Naive thymus-derived CD8-positive, alpha-beta T cell (primary cell): ENCODE measurements around the gene PRUNE1. TPM values are rescaled to one million over a fixed set of nuclear protein-coding genes. Genes with fewer than 3 reads are reported as not detected.
A peak's percentile ranks its signal among the peaks of the same experiment; 100 is the strongest.

Source experiments
- ATAC-seq, 2 donors: fragments of 150-1000 bp; cut with Tn5 transposase in 1 of 2; sonication (Bioruptor Pico), chemical (Tn5 transposase) in 1 of 2; 1 replicate in 1 of 2; 2 replicates in 1 of 2; pipeline ENCODE4 v1.10.0; 2021; ENCODE audit warnings: mild to moderate bottlenecking in 2 of 2, moderate library complexity in 2 of 2
- POLR2A ChIA-PET: fragments of 350-600 bp; sonication (Branson Sonifier 250); formaldehyde crosslinking; loops from one replicate; lab custom pipeline; 2021; ENCODE audit warnings: antibody characterized with exemption; lab: Charles Lee
- DNase-seq, 10 donors: peaks; one replicate each; pipeline versions ENCODE4 v3.0.0 to v3.0.0-alpha.2; 2020 to 2022
- H3K27ac Mint-ChIP-seq, 10 donors: one replicate each; pipeline ENCODE4 v1.8.0; 2020 to 2022; ENCODE audit warnings: mild to moderate bottlenecking in 10 of 10, mixed read lengths in 10 of 10, moderate library complexity in 4 of 10, inconsistent platforms in 1 of 10
- H3K27me3 Mint-ChIP-seq, 5 donors: one replicate each; pipeline ENCODE4 v1.8.0; 2021 to 2022; ENCODE audit warnings: mixed read lengths in 5 of 5
- H3K36me3 Mint-ChIP-seq, 3 donors: one replicate each; pipeline ENCODE4 v1.8.0; 2020 to 2022; ENCODE audit warnings: mixed read lengths in 3 of 3, mild to moderate bottlenecking in 2 of 3, inconsistent platforms in 1 of 3
- H3K4me1 Mint-ChIP-seq, 4 donors: one replicate each; pipeline ENCODE4 v1.8.0; 2021 to 2022; ENCODE audit warnings: mixed read lengths in 4 of 4
- H3K4me3 Mint-ChIP-seq, 10 donors: one replicate each; pipeline ENCODE4 v1.8.0; 2020 to 2022; ENCODE audit warnings: mild to moderate bottlenecking in 10 of 10, mixed read lengths in 10 of 10, moderate library complexity in 6 of 10, inconsistent platforms in 1 of 10
- H3K9me3 Mint-ChIP-seq, 9 donors: one replicate each; pipeline ENCODE4 v1.8.0; 2020 to 2022; ENCODE audit warnings: mixed read lengths in 9 of 9, mild to moderate bottlenecking in 3 of 9, inconsistent platforms in 1 of 9, moderate library complexity in 1 of 9
- polyA plus RNA-seq, 3 donors: library from polyadenylated mRNA; unstranded; fragments of 300-500 nt; fragmentation: Illumina TruSeq; gene quantifications; one replicate each; pipeline ENCODE4 v1.2.3, GENCODE V29; 2021
- total RNA-seq, 8 experiments: library from RNA in 2 of 8; stranded (reverse) in 2 of 8; gene quantifications; one replicate each; pipeline ENCODE4 v1.2.3 and lab custom pipeline; 2021 to 2026

The PRUNE1 gene
- total and polyA plus RNA-seq, 5 experiments from 2014 or later: 35.7 to 55.1 (median 53.2) TPM

GRCh38 chr1:150979092-150980056 is 28.9 kb upstream of the PRUNE1 start:
- Mint-ChIP-seq H3K27me3 (no peaks in the 10 kb centered on the region), H3K36me3 (no peaks in the 10 kb centered on the region), H3K4me3 (peak overlapping the region; percentile 52 to 78 (median 68)), H3K9me3 (no peaks in the 10 kb centered on the region), H3K4me1 (peaks cover 17 to 44% (median 39%) of the 10 kb centered on the region in 4 donors), H3K27ac (peak overlapping the region; percentile 47 to 95 (median 80))
- peak; percentile 77 to 94 (median 88) for DNase-seq
- ATAC-seq: peak; percentile 58 to 60
- POLR2A ChIA-PET: interaction anchor here (0.6 to 4.9 kb wide), 3 partner anchors 9 to 35 kb away, joined by 3 to 22 read pairs (median 6); partner anchors contain the start of gene MINDY1

GRCh38 chr1:150981177-150981804 is 27.0 kb upstream of the PRUNE1 start:
- H3K27me3 Mint-ChIP-seq: no peaks in the 10 kb centered on the region
- DNase-seq (no peak), ATAC-seq (no peak)
- H3K9me3 Mint-ChIP-seq: no peaks in the 10 kb centered on the region
- POLR2A ChIA-PET: interaction anchor here (1.1 to 4.9 kb wide), 3 partner anchors 13 to 25 kb away, joined by 3 to 22 read pairs (median 3); partner anchors contain the start of gene MINDY1
- H3K4me1 Mint-ChIP-seq: peaks cover 16 to 34% (median 32%) of the 10 kb centered on the region in 4 donors
- no peak overlapping the region for H3K4me3 Mint-ChIP-seq
- no peaks in the 10 kb centered on the region for H3K36me3 Mint-ChIP-seq
- H3K27ac Mint-ChIP-seq: peak overlapping the region in 1 of 10 donors; percentile 8

- H3K9me3 Mint-ChIP-seq: no peaks in the 10 kb centered on the region
- ATAC-seq (no peak), DNase-seq (no peak)
- H3K36me3 Mint-ChIP-seq: no peaks in the 10 kb centered on the region
- POLR2A ChIA-PET: interaction anchor here (0.6 to 4.9 kb wide), 4 partner anchors 8 to 88 kb away, joined by 3 to 22 read pairs (median 6); partner anchors contain the start of genes CERS2 and MINDY1
- H3K27ac Mint-ChIP-seq: peak within 1 kb of the TSS in 2 of 10 donors; percentile 8 to 27
- no peaks in the 10 kb centered on the region for H3K27me3 Mint-ChIP-seq
- no peak within 1 kb of the TSS for H3K4me3 Mint-ChIP-seq
- peaks cover 8 to 26% (median 24%) of the 10 kb centered on the region in 4 donors for H3K4me1 Mint-ChIP-seq
Measured at GRCh38 chr1:150981805-150982712, 26.2 kb upstream of the PRUNE1 start, which contains the start of gene ANXA9. ANXA9 (plus strand) TSS chr1:150982292; CDS start chr1:150983106, 814 bp downstream.

- no peak overlapping the region for H3K4me3 Mint-ChIP-seq
- H3K27ac Mint-ChIP-seq: no peak overlapping the region
- H3K36me3 Mint-ChIP-seq: no peaks in the 10 kb centered on the region
- no peaks in the 10 kb centered on the region for H3K9me3 Mint-ChIP-seq
- no peak for ATAC-seq
- POLR2A ChIA-PET: interaction anchor here (1.4 kb wide), 1 partner anchor 11 kb away, joined by 4 read pairs; no protein-coding TSS in a partner anchor
- peaks cover 0 to 11% (median 5%) of the 10 kb centered on the region in 4 donors for H3K4me1 Mint-ChIP-seq
- no peaks in the 10 kb centered on the region for H3K27me3 Mint-ChIP-seq
- no peak for DNase-seq
Measured at GRCh38 chr1:150985179-150985825, 22.9 kb upstream of the PRUNE1 start.

- no peaks in the 10 kb centered on the region for H3K27me3 Mint-ChIP-seq
- no peaks in the 10 kb centered on the region for H3K9me3 Mint-ChIP-seq
- no peaks in the 10 kb centered on the region for H3K36me3 Mint-ChIP-seq
- POLR2A ChIA-PET: interaction anchor here (1.5 kb wide), 1 partner anchor 16 kb away, joined by 7 read pairs; no protein-coding TSS in a partner anchor
- peaks cover 0 to 11% (median 5%) of the 10 kb centered on the region in 4 donors for H3K4me1 Mint-ChIP-seq
- ATAC-seq: no peak
- no peak for DNase-seq
- H3K27ac Mint-ChIP-seq: peak overlapping the region in 4 of 10 donors; percentile 2 to 79 (median 48)
- no peak overlapping the region for H3K4me3 Mint-ChIP-seq
Measured at GRCh38 chr1:150987924-150988323, 20.3 kb upstream of the PRUNE1 start.

- H3K27ac Mint-ChIP-seq: peak overlapping the region in 2 of 10 donors; percentile 46 to 52
- POLR2A ChIA-PET: no interaction called here
Measured at GRCh38 chr1:150992626-150993025, 15.6 kb upstream of the PRUNE1 start.

GRCh38 chr1:150994248-150994647 is 14.0 kb upstream of the PRUNE1 start:
- H3K27ac Mint-ChIP-seq: peak overlapping the region in 5 of 10 donors; percentile 45 to 87 (median 69)
- peaks cover 0 to 36% (median 0%) of the 10 kb centered on the region in 3 donors for H3K36me3 Mint-ChIP-seq
- H3K27me3 Mint-ChIP-seq: no peaks in the 10 kb centered on the region
- ATAC-seq: no peak
- DNase-seq: no peak
- H3K4me3 Mint-ChIP-seq: no peak overlapping the region
- POLR2A ChIA-PET: interaction anchor here (0.6 to 1.5 kb wide), 2 partner anchors 20 to 36 kb away, joined by 3 to 5 read pairs; partner anchors contain the start of gene CERS2
- H3K4me1 Mint-ChIP-seq: peaks cover 0 to 11% (median 4%) of the 10 kb centered on the region in 4 donors
- H3K9me3 Mint-ChIP-seq: no peaks in the 10 kb centered on the region

More at GRCh38 chr1:150992626-150993025, 15.6 kb upstream of the PRUNE1 start:
- Mint-ChIP-seq H3K27me3 (no peaks in the 10 kb centered on the region), H3K4me1 (peaks cover 2 to 11% (median 9%) of the 10 kb centered on the region in 4 donors), H3K4me3 (no peak overlapping the region), H3K36me3 (peaks cover 0 to 20% (median 0%) of the 10 kb centered on the region in 3 donors), H3K9me3 (no peaks in the 10 kb centered on the region)
- DNase-seq (no peak), ATAC-seq (no peak)

GRCh38 chr1:150995460-150995859 is 12.8 kb upstream of the PRUNE1 start:
- no peak for ATAC-seq
- Mint-ChIP-seq H3K36me3 (peaks cover 0 to 47% (median 0%) of the 10 kb centered on the region in 3 donors), H3K27me3 (no peaks in the 10 kb centered on the region), H3K4me1 (peaks cover 1 to 15% (median 8%) of the 10 kb centered on the region in 4 donors), H3K27ac (peak overlapping the region in 5 of 10 donors; percentile 11 to 86 (median 29)), H3K9me3 (no peaks in the 10 kb centered on the region), H3K4me3 (no peak overlapping the region)
- POLR2A ChIA-PET: interaction anchor here (0.7 to 1.6 kb wide), 5 partner anchors 9 to 259 kb away, joined by 3 to 9 read pairs (median 4); partner anchors contain the start of genes MINDY1 and PSMD4
- no peak for DNase-seq

- H3K4me1 Mint-ChIP-seq: peaks cover 1 to 19% (median 13%) of the 10 kb centered on the region in 4 donors
- peaks cover 0 to 51% (median under 1%) of the 10 kb centered on the region in 3 donors for H3K36me3 Mint-ChIP-seq
- ATAC-seq: peak in 1 of 2 donors; percentile 47
- H3K9me3 Mint-ChIP-seq: no peaks in the 10 kb centered on the region
- H3K27ac Mint-ChIP-seq: peak overlapping the region in 8 of 10 donors; percentile 13 to 86 (median 66)
- DNase-seq: peak in 2 of 10 donors; percentile 41 to 58
- no peaks in the 10 kb centered on the region for H3K27me3 Mint-ChIP-seq
- peak overlapping the region in 1 of 10 donors; percentile 48 for H3K4me3 Mint-ChIP-seq
- POLR2A ChIA-PET: interaction anchor here (0.7 to 1.6 kb wide), 8 partner anchors 9 to 259 kb away, joined by 3 to 9 read pairs (median 4); partner anchors contain the start of genes MINDY1 and PSMD4
Measured at GRCh38 chr1:150995896-150996295, 12.4 kb upstream of the PRUNE1 start.

- Mint-ChIP-seq H3K27ac (no peak overlapping the region), H3K9me3 (no peaks in the 10 kb centered on the region)
Measured at GRCh38 chr1:150997126-150997872, 10.9 kb upstream of the PRUNE1 start.

More at GRCh38 chr1:150997126-150997872, 10.9 kb upstream of the PRUNE1 start:
- DNase-seq (no peak), ATAC-seq (no peak)
- peaks cover 9 to 33% (median 24%) of the 10 kb centered on the region in 4 donors for H3K4me1 Mint-ChIP-seq
- no peaks in the 10 kb centered on the region for H3K27me3 Mint-ChIP-seq
- peaks cover 0 to 64% (median 11%) of the 10 kb centered on the region in 3 donors for H3K36me3 Mint-ChIP-seq
- POLR2A ChIA-PET: interaction anchor here (1.0 to 1.6 kb wide), 3 partner anchors 9 to 159 kb away, joined by 3 to 5 read pairs (median 4); partner anchors contain the start of genes CERS2, MINDY1 and TNFAIP8L2
- peak overlapping the region in 1 of 10 donors; percentile 12 for H3K4me3 Mint-ChIP-seq
